Measurements from ENCODE around the gene PARD3B. TPM values are rescaled to one million over a fixed set of nuclear protein-coding genes. Genes with fewer than 3 reads are reported as not detected.

Gene PARD3B
- total and polyA plus RNA-seq, 2 donors (not counting 1 experiment from before 2014, with no cell fraction given), result 7.4 to 20.6 TPM

DNA sequence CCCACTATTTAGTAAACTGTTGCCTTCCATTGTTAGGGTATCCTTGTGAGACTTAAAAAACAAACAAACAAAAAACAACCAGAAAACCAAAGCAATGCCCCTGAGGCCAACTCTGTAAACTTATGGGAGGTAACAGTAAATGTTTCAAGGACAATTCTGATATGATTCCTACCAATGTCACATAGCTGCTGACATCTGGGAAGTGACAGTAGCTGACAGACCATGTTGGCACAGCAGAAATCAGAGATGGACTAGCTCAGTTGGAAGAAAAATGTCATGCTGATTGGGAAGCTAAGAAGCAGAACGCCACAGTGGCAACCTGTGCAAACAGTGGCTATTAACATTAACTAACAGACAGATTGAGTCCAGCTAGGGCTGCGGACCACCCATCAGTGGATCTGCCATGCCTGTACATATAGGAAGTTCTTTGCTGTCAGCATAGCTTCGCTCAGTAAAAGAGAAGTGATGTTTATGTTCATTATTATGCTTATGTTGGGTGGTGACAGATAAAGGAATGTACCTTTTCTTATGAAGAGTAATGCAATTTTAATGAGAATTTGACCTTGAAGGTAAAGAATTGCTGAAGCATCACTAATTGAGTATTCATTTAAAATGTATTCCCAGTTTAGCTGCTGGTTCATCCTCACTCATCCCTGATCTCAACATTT is 180.6 kb downstream of the PARD3B start:
- no peak overlapping the region for H3K9ac ChIP-seq (ENCODE audit: insufficient read depth, low read length)
- H3K79me2 ChIP-seq (ENCODE audit: control insufficient read depth, insufficient read depth, low read length), result no peaks in the 10 kb centered on the region
- no peaks in the 10 kb centered on the region for H4K20me1 ChIP-seq (ENCODE audit: control insufficient read depth, extremely low read depth, insufficient read depth, low read length)
- no peak overlapping the region for H3K27ac ChIP-seq (ENCODE audit: insufficient read depth, low read length)
- H3K4me2 ChIP-seq (ENCODE audit: extremely low read depth, insufficient read depth, low read length), result no peak overlapping the region
- DNase-seq (ENCODE audit: low read depth in 2 of 2), result no peak
- no peaks in the 10 kb centered on the region for H3K36me3 ChIP-seq (ENCODE audit: control insufficient read depth, insufficient read depth, low read length)
- no peak overlapping the region for H3K4me3 ChIP-seq (replicated peaks in 1 of 4; ENCODE audit: control extremely low read depth in 1 of 4, insufficient read depth in 1 of 4, low read depth in 3 of 4, low read length in 4 of 4)
- no peaks in the 10 kb centered on the region for H3K4me1 ChIP-seq (ENCODE audit: control insufficient read depth, extremely low read depth, insufficient read depth, low read length)
- TF ChIP-seq, protein P1, sequence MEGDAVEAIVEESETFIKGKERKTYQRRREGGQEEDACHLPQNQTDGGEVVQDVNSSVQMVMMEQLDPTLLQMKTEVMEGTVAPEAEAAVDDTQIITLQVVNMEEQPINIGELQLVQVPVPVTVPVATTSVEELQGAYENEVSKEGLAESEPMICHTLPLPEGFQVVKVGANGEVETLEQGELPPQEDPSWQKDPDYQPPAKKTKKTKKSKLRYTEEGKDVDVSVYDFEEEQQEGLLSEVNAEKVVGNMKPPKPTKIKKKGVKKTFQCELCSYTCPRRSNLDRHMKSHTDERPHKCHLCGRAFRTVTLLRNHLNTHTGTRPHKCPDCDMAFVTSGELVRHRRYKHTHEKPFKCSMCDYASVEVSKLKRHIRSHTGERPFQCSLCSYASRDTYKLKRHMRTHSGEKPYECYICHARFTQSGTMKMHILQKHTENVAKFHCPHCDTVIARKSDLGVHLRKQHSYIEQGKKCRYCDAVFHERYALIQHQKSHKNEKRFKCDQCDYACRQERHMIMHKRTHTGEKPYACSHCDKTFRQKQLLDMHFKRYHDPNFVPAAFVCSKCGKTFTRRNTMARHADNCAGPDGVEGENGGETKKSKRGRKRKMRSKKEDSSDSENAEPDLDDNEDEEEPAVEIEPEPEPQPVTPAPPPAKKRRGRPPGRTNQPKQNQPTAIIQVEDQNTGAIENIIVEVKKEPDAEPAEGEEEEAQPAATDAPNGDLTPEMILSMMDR (conservative IDR thresholded peaks at IDR 0.05 in 1 of 2, IDR thresholded peaks at IDR 0.05 in 1 of 2; ENCODE audit: low read depth in 1 of 2, low read length in 2 of 2), result no peak
- no peak for TF ChIP-seq EZH2 (IDR thresholded peaks at IDR 0.05; ENCODE audit: low read length, missing control alignments)
- H3K27me3 ChIP-seq (ENCODE audit: control insufficient read depth, insufficient read depth, low read length), result no peaks in the 10 kb centered on the region
- no peak overlapping the region for H2AFZ ChIP-seq (ENCODE audit: low read length)
- no peaks in the 10 kb centered on the region for H3K9me3 ChIP-seq (ENCODE audit: control insufficient read depth, insufficient read depth, low read depth, low read length)

DNA sequence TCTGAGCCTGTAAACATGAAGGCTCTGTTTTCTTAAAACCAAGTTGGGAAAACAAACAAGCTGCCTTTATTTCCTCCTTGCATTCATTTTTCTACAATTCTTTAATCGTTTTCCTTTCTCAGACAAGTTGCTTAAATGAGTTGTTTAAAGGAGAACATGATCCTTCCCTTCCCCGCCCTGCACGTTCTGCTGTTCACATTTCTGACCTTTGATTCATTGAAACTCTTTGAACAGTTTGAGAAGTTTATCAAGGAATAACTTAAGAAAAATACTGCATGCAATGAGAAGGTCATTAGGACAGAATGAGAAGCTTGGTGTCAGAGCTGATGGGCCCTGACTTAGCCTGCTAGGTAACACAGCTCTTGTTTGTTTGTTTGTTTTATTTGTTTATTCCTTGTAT is 181.6 kb downstream of the PARD3B start:
- no peak overlapping the region for H3K4me2 ChIP-seq (ENCODE audit: extremely low read depth, insufficient read depth, low read length)
- H3K27me3 ChIP-seq (ENCODE audit: control insufficient read depth, insufficient read depth, low read length), result no peaks in the 10 kb centered on the region
- no peaks in the 10 kb centered on the region for H3K36me3 ChIP-seq (ENCODE audit: control insufficient read depth, insufficient read depth, low read length)
- no peak for TF ChIP-seq EZH2 (IDR thresholded peaks at IDR 0.05; ENCODE audit: low read length, missing control alignments)
- H3K79me2 ChIP-seq (ENCODE audit: control insufficient read depth, insufficient read depth, low read length), result no peaks in the 10 kb centered on the region
- H3K27ac ChIP-seq (ENCODE audit: insufficient read depth, low read length), result no peak overlapping the region
- H3K9ac ChIP-seq (ENCODE audit: insufficient read depth, low read length), result no peak overlapping the region
- H2AFZ ChIP-seq (ENCODE audit: low read length), result no peak overlapping the region
- H4K20me1 ChIP-seq (ENCODE audit: control insufficient read depth, extremely low read depth, insufficient read depth, low read length), result no peaks in the 10 kb centered on the region
- no peak overlapping the region for H3K4me3 ChIP-seq (replicated peaks in 1 of 4; ENCODE audit: control extremely low read depth in 1 of 4, insufficient read depth in 1 of 4, low read depth in 3 of 4, low read length in 4 of 4)
- H3K9me3 ChIP-seq (ENCODE audit: control insufficient read depth, insufficient read depth, low read depth, low read length), result no peaks in the 10 kb centered on the region
- no peaks in the 10 kb centered on the region for H3K4me1 ChIP-seq (ENCODE audit: control insufficient read depth, extremely low read depth, insufficient read depth, low read length)
- no peak for DNase-seq (ENCODE audit: low read depth in 2 of 2)

DNA sequence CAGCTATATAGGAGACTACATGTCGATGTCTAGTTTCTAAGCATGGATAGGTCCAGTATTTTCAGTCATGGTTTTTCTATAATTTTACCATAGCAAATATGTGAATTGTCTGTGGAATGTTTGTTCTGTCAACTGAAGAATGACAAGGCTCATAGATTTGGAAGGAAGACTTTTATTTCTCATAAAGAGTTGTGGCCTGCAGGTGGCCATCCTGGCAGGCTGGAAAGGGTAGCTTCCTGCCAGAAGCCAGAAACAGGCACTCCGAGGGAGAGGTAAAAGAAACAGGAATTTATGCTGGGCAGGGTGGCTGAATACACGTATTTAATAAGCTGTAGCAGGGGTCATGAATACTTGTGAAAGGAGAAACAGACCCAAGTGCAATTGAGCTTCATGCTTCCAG is 182.1 kb downstream of the PARD3B start:
- H3K27ac ChIP-seq (ENCODE audit: insufficient read depth, low read length), result no peak overlapping the region
- H3K4me2 ChIP-seq (ENCODE audit: extremely low read depth, insufficient read depth, low read length), result no peak overlapping the region
- TF ChIP-seq, protein P1 (conservative IDR thresholded peaks at IDR 0.05 in 1 of 2, IDR thresholded peaks at IDR 0.05 in 1 of 2; ENCODE audit: low read depth in 1 of 2, low read length in 2 of 2), result no peak
- no peak for TF ChIP-seq EZH2 (IDR thresholded peaks at IDR 0.05; ENCODE audit: low read length, missing control alignments)
- H3K9ac ChIP-seq (ENCODE audit: insufficient read depth, low read length), result no peak overlapping the region
- no peaks in the 10 kb centered on the region for H3K36me3 ChIP-seq (ENCODE audit: control insufficient read depth, insufficient read depth, low read length)
- no peak overlapping the region for H2AFZ ChIP-seq (ENCODE audit: low read length)
- no peaks in the 10 kb centered on the region for H3K27me3 ChIP-seq (ENCODE audit: control insufficient read depth, insufficient read depth, low read length)
- no peaks in the 10 kb centered on the region for H4K20me1 ChIP-seq (ENCODE audit: control insufficient read depth, extremely low read depth, insufficient read depth, low read length)
- no peaks in the 10 kb centered on the region for H3K9me3 ChIP-seq (ENCODE audit: control insufficient read depth, insufficient read depth, low read depth, low read length)
- DNase-seq (ENCODE audit: low read depth in 2 of 2), result no peak
- H3K79me2 ChIP-seq (ENCODE audit: control insufficient read depth, insufficient read depth, low read length), result no peaks in the 10 kb centered on the region
- no peaks in the 10 kb centered on the region for H3K4me1 ChIP-seq (ENCODE audit: control insufficient read depth, extremely low read depth, insufficient read depth, low read length)
- no peak overlapping the region for H3K4me3 ChIP-seq (replicated peaks in 1 of 4; ENCODE audit: control extremely low read depth in 1 of 4, insufficient read depth in 1 of 4, low read depth in 3 of 4, low read length in 4 of 4)

All from fibroblast of lung (primary cell).